Measurements from ENCODE around the gene NHSL2. TPM values are rescaled to one million over a fixed set of nuclear protein-coding genes. Genes with fewer than 3 reads are reported as not detected.

The NHSL2 gene
- total RNA-seq, 1 donor from 2014 or later: 58.1 TPM

DNA sequence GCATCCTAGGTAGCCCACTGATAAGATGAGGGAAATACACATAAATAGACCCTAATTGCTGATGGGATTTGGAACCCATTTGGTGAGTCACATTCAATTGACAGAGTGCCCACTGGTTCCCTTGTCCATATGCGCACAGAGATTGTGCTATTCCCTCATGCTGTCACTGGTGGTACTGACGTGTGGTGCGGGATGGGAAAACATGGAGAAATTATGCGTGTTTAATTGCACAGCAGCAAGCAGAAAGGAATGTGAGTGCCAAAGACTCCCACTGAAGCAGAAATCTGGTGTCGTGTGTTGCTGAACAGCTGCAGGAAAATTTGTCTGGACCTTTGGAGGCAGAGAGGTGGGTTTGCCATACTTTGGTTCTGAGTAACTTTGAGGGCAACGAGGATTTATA, 92.2 kb downstream of the NHSL2 start:
- no peaks in the 10 kb centered on the region for H3K27me3 ChIP-seq

DNA sequence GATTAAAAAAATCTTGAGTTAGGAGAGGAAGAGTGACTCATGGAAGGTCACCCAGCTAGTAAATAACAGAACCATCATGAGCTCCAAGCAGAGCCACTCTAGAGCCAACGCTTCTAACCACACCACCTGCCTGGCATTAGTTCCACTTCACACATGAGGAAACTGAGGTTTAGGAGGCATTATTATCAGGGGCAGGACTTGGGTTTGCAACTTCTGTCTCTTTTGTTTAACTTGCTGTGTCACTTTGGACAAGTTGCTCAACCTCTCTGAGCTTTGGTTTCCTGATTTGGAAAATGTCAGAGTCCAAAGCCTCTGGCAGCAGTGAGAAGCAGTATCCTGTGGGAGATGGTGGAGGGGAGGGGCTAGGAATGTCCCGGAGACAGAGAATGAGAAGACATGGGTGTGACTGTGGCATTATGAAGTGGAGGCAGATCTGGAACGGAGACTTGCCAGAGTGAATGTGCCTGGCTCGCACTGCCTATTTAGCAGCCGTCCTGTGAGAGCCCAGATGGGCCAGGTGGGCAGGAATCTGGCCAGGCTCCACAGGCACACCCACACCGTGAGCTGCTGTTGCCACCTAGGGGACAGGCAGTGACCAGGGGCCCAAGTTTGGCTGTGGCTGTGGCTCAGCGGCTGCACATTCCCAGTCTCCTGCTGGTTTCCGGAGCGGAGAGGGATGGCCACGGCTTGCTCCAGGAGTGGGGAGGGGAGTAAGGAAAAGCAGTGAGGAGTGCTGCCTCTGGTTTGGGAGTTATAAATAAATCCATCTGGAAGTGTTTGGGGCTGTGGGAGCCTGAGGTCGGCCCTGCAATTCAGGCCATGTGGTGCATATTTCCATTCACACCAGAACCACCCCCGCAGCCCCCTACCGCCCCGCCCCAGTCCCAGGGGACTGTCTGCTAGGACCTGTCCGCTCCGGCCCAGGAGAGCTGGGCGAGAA, 93.4 kb downstream of the NHSL2 start:
- peaks cover 0 to 3% of the 10 kb centered on the region in 2 donors for H3K4me1 ChIP-seq
- H3K27me3 ChIP-seq: no peaks in the 10 kb centered on the region

More for the DNA sequence above, 92.2 kb downstream of the NHSL2 start:
- Histone ChIP-seq H3K4me1 (peaks cover 0 to 3% of the 10 kb centered on the region in 2 donors), H3K27ac (no peak overlapping the region), H3K9me3 (no peaks in the 10 kb centered on the region), H3K4me3 (no peak overlapping the region), H3K36me3 (no peaks in the 10 kb centered on the region)
- intact Hi-C loops (cut with DNase I): no loop called here
- TF ChIP-seq, protein P1, sequence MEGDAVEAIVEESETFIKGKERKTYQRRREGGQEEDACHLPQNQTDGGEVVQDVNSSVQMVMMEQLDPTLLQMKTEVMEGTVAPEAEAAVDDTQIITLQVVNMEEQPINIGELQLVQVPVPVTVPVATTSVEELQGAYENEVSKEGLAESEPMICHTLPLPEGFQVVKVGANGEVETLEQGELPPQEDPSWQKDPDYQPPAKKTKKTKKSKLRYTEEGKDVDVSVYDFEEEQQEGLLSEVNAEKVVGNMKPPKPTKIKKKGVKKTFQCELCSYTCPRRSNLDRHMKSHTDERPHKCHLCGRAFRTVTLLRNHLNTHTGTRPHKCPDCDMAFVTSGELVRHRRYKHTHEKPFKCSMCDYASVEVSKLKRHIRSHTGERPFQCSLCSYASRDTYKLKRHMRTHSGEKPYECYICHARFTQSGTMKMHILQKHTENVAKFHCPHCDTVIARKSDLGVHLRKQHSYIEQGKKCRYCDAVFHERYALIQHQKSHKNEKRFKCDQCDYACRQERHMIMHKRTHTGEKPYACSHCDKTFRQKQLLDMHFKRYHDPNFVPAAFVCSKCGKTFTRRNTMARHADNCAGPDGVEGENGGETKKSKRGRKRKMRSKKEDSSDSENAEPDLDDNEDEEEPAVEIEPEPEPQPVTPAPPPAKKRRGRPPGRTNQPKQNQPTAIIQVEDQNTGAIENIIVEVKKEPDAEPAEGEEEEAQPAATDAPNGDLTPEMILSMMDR (IDR thresholded peaks at IDR 0.05): no peak
- DNase-seq (ENCODE audit: low spot score in 2 of 2): no peak

DNA sequence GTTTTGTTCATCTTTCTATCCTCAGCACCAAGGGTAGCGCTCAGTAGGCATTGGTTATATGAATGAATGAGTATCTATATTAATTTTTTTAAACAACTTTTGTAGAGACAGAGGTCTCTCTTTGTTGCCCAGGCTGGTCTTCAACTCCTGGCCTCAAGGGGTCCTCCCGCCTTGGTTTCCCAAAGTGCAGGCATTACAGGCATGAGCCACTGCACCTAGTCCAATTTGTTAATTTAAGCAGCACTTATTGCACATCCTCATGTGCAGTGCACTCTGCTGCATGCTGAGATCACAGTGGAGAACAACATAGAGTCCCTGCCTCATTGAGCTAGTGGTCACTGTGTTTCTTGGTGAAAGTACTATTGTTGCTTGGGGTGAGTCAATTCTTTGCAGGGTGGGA, 94.4 kb downstream of the NHSL2 start:
- Histone ChIP-seq H3K4me3 (no peak overlapping the region), H3K4me1 (peaks cover 0 to 3% of the 10 kb centered on the region in 2 donors), H3K9me3 (no peaks in the 10 kb centered on the region), H3K27me3 (no peaks in the 10 kb centered on the region), H3K36me3 (no peaks in the 10 kb centered on the region), H3K27ac (peak overlapping the region; percentile 56 to 59)
- no peak for DNase-seq (ENCODE audit: low spot score in 2 of 2)
- intact Hi-C loops (cut with DNase I): no loop called here
- TF ChIP-seq, protein P1 (IDR thresholded peaks at IDR 0.05): no peak

More for the DNA sequence above, 93.4 kb downstream of the NHSL2 start:
- intact Hi-C loops (cut with DNase I): no loop called here
- Histone ChIP-seq H3K36me3 (no peaks in the 10 kb centered on the region), H3K9me3 (no peaks in the 10 kb centered on the region), H3K4me3 (peak overlapping the region in 1 of 2 donors; percentile 3), H3K27ac (peak overlapping the region; percentile 56 to 59)
- TF ChIP-seq, protein P1 (IDR thresholded peaks at IDR 0.05): peak in 1 of 3 experiments; percentile 21
- DNase-seq (ENCODE audit: low spot score in 2 of 2): peak in 1 of 2 donors; percentile 72

DNA sequence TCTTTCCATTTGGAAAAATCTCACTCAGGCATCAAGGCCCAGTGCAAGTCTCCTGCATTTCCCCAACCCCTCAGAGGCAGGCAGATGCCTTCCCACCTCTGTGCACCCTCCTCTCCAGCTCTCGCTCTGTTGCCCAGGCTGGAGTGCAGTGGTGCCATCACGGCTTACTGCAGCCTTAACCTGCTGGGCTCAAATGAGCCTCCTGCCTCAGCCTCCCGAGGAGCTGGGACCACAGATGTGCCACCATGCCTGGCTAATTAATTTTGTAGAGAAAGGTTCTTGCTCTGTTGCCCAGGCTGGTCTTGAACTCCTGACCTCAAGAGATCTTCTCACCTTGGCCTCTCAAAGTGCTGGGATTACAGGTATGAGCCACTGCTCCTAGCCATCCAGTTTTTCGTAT, 95.8 kb downstream of the NHSL2 start:
- no peak for DNase-seq (ENCODE audit: low spot score in 2 of 2)
- H3K27me3 ChIP-seq: no peaks in the 10 kb centered on the region
- H3K9me3 ChIP-seq: no peaks in the 10 kb centered on the region
- peaks cover 0 to 3% of the 10 kb centered on the region in 2 donors for H3K4me1 ChIP-seq
- H3K4me3 ChIP-seq: no peak overlapping the region
- H3K36me3 ChIP-seq: no peaks in the 10 kb centered on the region
- intact Hi-C loops (cut with DNase I): no loop called here
- TF ChIP-seq, protein P1 (IDR thresholded peaks at IDR 0.05): no peak
- no peak overlapping the region for H3K27ac ChIP-seq

DNA sequence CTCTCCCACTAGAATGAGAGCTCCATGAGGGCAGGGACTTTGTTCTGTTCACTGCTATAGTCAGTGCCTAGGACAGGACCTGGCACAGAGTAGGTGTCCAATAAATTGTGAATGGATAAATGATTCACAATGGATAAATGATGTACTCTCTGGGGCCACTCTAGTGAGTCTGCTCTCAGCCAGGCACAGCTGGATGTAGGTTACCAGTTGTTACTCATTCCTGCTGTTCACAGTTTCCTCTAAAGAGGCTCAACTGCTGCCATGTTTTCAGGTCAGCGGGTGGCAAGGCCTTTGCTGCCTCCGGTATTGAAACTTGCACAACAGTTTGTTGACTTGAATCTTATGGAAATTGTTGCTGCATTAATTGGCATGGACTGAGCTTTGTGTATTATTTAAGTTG, 99.1 kb downstream of the NHSL2 start:
- Histone ChIP-seq H3K27me3 (no peaks in the 10 kb centered on the region), H3K27ac (no peak overlapping the region), H3K36me3 (no peaks in the 10 kb centered on the region), H3K4me1 (no peaks in the 10 kb centered on the region), H3K9me3 (no peaks in the 10 kb centered on the region), H3K4me3 (no peak overlapping the region)
- DNase-seq (ENCODE audit: low spot score in 2 of 2): no peak
- TF ChIP-seq, protein P1 (IDR thresholded peaks at IDR 0.05): no peak
- intact Hi-C loops (cut with DNase I): loop anchor here (10.0 kb wide), 1 partner anchor 295 kb away; the partner anchor contains the start of gene CITED1
